IPS-NIHi7 (cell line): ENCODE data around the gene GPRC5D.

ENCODE experiments used
- DNase-seq: peaks from one replicate; pipeline ENCODE4 v3.0.0; 2012; ENCODE audit warnings: mixed read lengths; ENCODE audit errors: extremely low spot score

The GPRC5D gene

DNA sequence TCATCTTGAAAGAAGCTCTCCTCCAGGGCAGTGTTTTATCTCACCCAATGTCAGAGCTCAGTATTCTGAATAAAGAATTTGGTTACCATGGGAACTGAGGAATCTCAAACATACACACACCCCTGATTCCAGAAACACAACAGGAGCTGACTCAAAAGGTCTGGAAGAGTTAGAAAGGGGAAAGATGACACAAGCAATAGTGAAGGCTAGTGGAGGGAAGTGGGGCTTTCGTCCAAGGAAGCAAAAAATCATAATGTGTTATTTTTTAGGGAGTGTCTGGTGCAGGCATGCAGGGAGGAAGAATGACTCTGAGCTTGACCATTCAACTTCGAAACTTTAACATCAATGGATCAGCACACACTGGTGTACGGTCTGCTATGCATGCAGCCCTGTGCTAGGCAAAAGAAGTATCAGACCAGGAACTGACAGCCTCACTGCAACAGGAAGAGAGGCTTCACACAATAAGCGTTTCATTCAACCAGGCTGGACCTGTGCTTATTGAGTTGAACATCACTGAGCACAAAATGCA, 27.8 kb upstream of the GPRC5D start:
- DNase-seq = peak; percentile 22

DNA sequence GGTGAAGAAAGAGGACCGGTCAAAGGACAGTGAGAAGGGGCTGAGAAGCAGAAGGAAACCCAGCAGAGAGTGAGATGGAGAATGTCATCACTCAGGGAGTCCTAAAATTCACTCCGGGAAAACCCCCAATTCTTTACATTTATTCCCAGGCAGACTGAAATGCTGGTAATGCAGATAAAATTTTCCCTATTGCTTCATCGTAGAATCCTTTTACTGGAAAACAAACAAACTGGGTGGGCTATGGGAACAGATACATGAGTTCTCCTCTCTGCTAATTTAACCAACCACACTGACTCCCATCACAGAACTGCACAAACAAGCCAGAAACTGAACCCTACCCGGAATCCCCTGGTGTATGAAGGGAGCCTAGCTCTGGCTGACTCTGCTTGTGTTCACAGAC, 27.2 kb upstream of the GPRC5D start:
- no peak for DNase-seq

DNA sequence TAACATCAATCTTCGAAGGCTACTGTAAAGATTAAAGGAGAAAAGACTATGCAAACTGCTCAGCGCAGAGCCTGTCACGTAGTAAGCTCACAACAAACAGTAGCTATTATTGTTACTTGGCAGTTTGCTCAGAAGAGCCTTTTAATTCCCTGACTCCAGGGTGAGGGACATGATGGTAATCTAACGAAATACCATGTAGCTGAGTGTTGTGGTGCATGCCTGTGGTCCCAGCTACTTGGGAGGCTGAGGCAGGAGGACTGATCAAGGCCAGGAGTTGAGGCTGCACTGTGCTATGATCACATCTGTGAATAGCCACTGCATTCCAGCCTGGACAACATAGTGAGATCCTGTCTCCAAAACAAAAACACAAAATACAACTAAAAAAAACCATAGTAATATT, 25.3 kb upstream of the GPRC5D start:
- no peak for DNase-seq

DNA sequence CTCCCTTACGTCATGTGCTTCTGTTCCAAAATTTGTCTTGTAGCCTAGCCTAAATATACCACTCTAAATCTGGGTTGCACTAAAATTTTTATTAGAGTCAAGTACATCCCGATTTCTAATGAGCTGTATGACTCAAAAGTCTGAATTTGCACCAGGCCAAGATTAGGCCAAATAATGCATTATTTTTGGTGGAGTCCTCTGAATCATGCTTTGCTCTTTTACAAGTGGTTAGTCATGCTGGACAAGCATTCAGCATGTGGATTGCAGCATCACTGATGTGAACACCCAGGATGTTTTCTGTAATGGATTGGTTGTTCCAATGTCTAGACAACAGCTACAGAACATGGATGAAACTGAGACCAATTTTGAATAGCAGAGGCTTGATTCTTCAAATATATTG, 24.4 kb upstream of the GPRC5D start:
- DNase-seq = no peak

DNA sequence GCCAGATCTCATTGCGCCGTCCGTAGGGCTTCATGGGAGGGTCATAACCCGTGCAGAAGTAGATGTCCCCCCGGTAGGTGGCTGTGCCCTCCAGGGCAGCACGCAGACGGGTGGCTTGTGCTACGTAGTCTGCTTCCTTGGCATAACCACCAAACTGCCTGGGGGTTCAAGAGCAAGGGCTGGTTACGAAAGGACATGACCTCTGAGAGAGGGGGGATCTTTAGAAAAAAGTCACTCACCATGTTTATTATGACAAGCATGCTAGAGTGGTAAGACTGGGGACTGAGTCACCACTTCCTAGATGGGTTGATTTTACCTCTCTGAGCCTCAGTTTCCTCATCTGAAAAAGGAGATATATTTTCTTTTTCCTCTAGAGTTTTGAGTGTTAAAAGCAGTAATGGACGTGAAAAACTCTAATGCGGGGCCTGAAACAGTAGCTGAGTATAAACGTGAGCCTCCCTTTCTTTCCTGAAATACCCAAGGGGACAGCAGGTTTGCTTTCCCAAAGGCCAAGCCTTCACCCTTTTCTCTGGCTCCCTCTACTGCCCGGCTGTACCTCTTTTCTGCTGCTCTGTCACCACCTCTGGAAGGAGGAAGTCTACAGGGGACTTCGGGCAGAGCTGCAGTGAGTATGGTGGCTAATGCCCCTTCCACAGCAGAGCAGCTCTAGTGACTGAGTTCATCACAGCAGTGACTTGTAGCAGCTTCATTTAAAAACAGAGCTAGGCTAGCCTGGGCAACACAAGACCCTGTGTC, 23.5 kb upstream of the GPRC5D start:
- DNase-seq = peak; percentile 78

DNA sequence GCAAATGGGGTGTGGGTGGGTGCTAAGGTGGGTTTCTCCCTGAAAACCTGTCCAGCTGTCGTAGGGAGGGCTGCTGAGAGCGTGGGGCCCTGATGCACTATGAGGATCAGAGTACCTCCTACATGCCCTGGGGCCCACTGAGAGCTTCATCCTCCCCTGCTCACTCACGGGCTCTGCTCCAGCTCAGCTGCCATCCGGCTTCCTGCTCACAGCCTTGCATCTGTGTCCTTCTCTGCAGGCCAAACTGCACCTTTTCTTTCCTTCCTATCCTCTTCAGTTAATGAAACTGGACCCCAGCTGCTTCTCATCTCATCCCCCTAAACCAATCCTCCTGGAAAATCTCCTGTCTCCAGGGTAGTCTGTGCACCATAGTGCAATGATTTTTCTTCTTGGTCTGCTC, 22.2 kb upstream of the GPRC5D start:
- no peak for DNase-seq

DNA sequence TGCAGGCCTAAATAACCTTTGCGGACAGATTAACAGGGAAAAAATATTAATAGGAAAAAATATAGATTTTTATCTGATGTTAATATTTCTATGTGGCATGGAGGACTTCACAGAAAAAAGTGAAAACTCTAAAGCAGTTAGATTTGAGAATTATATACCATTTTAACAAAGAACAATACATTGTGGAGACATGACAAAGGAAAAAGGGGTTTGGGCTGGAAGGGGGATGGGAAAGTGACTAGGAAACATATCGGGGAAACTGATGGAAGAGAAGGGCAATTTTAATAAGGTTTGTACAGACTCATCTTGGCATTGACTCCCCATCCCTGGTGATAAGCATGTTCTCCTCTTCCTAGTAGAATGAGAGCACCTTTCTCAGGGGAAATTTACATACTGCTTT, 21.0 kb upstream of the GPRC5D start:
- DNase-seq = no peak

DNA sequence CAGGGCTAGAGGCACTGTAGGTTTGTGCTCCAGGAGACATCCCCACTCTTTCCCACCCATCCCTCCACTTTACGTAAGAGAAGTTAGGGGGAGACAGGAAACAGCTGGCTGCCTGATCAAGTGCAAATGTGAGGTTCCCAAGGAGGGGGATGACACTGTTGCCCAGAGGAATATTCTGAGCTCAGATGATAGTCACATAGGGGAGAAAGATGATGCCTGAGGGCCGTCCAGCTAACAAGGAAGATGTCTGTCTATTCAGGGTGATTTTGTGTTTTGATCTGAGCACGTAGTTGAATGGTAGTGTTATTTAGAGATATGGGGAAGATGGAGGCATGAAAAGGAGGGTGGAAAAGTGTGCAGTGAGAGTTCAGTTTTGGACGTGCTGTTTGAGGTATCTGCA, 13.9 kb upstream of the GPRC5D start:
- no peak for DNase-seq

DNA sequence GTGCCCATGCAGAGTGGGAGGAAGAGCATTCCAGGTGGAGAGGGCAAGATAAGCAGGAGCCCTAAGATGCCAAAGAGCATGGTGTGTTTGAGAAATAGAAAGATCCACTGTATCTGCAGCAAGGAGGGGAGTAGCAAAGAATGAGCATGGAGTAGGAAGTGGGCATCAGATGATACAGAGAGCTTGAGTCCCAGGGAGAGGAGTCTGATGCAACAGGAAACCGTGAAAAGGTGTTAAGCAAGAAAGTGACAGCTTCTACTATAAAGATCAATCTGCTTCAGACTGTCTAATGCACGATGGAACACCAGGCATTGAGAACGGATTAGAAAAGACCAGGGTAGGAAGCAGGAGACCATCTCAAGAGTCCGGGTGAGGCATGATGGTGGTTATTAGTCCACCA, 12.3 kb upstream of the GPRC5D start:
- no peak for DNase-seq

DNA sequence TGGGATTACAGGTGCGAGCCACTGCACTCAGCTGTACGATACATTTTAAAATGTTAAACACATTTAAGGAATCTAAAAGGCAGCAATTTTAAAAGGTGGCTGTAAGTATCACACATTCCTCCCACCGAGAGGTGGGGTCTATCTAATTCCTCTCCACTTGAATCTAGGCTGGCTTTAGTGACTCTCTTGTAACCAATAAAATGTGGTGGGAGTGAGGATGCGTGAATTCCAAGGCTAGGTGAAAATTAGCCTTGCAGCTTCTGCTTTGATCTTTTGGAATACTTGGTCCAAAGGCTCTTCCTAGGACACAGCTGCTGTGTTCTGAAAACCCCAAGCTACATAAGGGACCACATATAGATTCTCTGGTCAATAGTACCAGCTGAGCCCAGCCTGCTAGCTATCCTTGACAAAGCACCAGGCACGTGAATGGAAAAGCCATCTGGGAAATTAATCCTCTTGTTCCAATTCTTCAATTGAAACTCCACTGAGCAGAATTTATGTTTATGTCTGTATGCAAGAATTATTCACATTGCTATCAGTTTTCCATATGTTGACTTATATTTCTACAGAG, 8.8 kb upstream of the GPRC5D start:
- DNase-seq = no peak

DNA sequence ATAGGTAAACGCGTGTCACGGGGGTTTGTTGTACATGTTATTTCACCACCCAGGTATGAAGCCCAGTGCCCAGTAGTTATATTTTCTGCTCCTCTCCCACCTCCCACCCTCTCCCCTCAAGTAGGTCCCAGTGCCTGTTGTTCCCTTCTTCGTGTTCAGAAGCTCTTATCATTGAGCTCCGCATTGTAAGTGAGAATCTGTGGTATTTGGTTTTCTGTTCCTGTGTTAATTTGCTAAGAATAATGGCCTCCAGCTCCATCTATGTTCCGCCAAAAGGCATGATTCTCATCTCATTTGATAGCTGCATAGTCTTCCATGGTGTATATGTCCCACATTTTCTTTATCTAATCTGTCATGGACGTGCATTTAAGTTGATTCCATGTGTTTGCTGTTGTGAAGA, 6.9 kb upstream of the GPRC5D start:
- DNase-seq = no peak

DNA sequence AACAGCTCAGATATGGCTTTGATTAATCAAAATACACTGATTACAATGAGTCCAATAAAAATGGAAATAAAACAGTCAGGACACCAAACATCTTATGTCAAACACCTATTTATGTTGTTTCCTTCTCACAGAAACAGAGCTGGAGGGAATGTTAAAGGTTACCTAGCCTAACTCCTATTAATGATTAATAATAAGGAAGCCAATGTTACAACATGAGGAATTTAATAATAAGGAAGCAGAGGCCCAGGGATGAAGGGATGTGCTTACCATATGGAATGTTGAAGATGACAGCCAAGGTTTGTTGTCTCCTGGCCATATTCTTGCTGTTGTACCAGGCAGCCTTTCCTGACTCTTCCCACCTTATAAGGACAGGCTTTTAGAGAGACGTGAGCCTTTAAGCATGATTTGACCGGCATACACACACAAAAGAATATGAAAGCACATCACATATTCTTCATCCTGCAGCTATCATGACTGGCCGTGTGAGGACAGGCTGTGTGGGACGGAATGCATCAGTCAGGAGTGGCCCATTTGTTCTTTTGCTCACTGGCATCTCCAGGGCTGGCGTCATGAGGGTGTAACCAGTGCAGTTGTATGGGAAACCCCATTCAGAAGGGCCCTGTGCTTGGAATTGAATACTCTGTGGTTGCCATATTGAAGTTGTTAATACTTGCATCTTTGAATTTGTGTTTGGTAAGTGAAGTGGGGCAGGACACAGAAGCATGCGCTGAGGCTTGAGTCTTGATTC, 3.1 kb upstream of the GPRC5D start:
- DNase-seq = no peak

DNA sequence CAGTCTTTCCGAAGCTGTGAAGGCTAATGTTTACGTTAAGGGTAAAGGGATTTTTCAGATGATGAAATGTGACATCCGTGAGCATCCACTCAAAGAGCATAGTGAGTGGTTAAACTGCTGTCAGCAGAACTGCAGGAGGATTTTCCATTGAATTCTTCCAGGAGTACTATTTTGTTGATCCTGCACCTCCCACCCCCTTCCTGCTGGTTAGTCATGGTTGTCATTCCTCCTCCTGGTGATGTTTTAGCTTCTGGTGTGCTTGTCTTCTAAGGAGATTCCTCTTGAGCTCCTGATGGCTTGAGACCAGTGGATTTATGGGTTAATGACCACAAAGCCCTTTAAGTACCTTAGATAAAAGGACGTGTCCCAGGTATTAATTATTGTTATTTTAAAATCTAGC, 2.4 kb upstream of the GPRC5D start:
- no peak for DNase-seq

DNA sequence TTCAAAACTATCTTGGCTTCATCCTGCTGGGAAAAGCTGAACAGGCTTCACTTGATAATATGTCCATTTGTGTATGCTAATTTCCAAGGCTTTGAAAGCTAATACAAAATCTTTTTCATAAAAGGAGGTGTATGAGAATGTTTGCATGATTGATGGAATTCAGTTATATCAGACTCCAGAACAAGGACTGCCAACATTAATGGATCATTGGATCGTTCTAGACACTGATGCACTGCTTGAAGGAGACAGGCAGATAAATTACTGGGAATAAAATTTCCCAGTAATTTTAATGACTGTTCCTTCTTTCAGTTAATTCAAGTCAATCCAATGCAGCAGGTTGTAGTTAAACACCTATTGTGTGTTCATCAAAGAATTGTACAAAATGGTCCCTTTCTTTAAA, 466 bp downstream of the GPRC5D start:
- no peak for DNase-seq

DNA sequence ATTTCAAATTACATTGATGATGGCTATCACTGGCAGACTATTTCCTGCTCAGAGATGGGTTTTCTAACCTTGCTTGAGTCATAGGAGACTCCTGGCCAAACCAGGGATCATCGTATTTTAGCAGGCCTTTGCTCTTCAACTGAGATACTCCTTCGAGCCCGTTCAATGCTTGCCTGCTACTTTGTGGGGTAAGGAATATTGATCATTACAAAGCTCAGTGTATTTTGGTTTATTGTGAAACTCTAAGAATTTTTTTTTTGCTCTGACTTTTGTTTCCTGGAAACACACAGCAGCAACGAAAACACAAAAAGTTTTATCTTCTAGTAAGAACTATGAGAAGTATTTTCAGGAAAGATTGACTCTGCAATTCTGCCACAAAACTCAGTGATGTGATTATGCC, 4.1 kb downstream of the GPRC5D start:
- DNase-seq = no peak

DNA sequence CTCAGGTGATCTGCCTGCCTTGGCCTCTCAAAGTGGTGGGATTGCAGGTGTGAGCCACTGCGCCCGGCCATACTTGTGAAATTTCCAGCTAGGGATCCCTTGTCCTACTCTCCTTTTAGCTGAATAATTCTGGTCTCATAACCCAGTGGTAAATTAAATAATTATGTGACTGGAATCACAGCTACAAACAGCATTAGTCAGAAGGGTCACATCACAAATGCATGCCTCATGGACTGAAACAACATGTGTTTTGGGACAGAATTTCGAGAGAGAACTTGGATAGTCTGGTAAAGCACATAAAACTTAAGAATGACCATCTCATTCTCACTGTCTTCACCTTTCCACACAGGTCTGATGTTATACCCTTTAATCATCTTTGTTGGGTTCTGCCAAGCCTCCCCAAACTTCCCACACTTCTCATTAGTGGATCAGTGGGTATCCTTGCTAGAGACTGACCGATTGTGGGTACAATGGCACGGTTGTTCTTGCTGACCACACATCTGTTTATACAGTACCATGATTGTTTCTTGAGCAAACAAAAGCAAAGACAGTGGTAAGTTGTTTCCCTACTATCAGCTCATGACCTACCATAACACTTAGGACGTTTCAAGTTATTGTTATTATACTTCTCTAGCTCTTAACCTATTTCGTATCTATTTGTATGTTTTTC, 5.1 kb downstream of the GPRC5D start:
- DNase-seq = no peak

DNA sequence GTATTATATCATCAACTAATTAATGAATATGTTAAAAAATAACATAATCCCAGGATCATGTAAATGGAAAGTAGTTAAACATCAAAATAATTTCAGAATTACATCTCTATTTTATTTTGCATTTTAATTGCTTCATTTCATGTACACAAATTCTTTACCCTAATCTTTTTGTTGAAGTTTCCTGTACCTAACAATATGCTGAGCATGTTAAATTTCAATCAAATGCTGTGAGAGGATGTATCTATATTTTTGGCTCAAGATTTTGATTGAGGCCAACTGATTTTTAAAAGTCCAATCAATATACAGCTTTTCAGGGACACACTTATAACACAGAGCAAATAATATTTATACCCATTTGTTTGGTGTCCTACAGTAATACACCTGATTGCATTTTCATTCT, 6.4 kb downstream of the GPRC5D start:
- no peak for DNase-seq

DNA sequence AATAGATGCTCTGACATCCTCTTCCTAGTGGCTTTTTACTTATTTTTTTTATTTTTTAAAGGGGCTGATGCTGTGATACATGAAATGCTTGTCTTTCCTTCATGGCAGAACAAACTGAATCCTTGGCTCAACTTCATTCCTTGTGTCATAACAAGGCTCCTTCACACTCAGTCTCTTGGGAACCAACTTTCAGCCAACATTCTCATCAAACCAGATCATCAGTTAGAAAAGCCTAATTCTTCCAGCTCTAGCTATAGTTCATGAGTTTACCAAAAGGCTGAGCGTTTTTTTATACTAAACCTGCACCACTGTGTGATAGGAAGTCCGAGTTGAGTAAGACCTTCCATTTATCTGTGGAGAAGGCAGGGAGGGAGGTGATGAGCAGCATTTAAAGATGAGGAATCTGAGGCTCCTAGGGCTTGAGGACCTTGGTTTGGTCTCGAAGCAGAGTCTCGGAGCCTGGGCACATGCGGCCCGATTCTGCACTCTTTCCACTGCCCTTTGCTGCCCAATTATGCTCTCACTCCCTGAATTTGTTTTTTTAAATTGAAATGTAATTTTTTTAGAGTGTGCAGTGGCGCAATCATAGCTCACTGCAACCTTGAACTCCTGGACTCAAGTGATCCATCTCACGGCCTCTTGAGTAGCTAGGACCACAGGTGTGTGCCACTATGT, 8.2 kb downstream of the GPRC5D start:
- DNase-seq = no peak

DNA sequence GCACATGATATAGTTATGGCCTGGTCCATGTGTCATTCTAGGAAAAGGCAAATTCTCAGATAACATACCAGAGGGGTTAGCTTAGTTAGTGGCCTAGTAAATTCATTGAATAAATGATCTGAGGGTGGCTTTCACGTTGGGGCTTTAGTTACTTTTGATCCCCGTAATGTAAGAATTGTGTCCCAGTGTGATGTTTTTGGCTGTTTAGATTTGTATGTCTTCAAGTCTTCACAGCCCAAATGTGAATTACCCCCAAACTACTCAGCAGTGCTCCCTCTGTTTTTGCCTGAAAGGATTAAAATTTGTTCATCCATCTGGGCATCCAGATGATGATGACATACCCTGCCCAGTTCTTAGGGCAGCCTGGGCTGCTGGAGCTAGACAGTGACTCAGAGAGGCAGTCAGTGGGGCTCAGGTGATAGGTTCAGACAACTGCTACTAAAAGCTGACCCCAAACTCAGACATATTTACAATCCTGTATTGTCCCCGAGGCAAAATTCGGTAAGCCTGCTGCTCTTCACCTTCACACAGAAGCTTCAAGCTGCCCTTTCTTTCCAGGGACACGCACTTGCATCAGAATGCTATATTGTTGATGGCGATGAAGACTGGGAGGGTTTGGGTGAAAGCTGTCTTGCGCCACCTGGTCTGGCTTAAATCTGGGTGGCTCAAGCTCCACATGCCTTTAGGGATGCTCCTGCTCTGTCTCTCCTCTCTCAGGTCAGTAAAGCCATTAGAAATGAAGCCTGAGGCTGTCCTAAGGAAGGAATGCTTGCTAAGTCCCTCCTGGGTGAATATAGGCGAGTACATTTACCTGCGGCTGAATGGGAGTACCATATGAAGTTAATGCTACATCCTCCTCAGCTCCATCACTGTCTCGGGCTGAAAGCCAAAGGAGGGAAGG, 10.3 kb downstream of the GPRC5D start:
- no peak for DNase-seq

DNA sequence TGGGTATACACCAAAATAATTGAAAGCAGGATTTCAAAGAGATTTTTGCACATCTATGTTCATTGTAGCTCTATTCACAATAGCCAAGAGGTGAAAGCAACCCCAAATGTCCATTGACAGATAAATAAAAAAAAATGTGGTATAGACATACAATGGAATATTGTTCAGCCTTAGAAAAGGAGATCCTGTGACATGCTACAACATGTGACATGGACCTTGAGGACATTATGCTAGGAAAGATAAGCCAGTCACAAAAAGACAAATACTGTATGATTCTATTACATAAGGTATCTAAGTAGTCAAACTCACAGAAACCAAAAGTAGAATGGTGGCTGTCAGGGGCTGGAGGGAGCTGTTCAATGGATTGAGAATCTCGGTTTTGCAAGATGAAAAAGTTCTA, 12.1 kb downstream of the GPRC5D start:
- DNase-seq = no peak

DNA sequence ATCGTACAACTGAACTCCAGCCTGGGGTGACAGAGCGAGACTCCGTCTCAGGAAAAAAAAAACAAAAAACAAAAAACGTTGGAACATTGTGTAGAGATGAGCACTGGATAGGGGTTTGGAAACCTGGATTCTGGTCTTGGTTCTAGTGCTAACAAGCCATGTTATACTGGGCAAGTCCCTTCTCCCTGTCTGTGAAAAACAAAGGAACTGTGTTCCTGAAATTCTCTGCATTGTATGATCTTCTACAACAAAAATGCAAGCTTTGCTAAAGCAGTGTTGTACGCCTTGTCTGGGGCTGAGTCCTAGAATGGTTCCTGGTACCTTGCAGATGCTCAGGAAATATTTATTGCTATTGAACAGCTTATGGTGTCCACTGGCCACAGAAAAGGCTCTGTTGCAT, 13.4 kb downstream of the GPRC5D start:
- no peak for DNase-seq
